NK-92 (cell line): ENCODE measurements around the gene TRAF2.

Source experiments
- DNase-seq: peaks from one replicate; lab custom pipeline; 2025; ENCODE audit not compliant: unreplicated experiment; lab: John Stamatoyannopoulos, UW

The TRAF2 gene

GRCh38 chr9:136947028-136947891 is 60.9 kb downstream of the TRAF2 start:
- DNase-seq, result no peak

- DNase-seq, result no peak
Measured at GRCh38 chr9:136947955-136948510, 61.7 kb downstream of the TRAF2 start.

- DNase-seq, result no peak
Measured at GRCh38 chr9:136949239-136949816, 63.0 kb downstream of the TRAF2 start.

- peak; percentile 87 for DNase-seq
Measured at GRCh38 chr9:136949817-136950655, 63.7 kb downstream of the TRAF2 start.

- no peak for DNase-seq
Measured at GRCh38 chr9:136950656-136951276, 64.5 kb downstream of the TRAF2 start.

GRCh38 chr9:136951541-136952320 is 65.4 kb downstream of the TRAF2 start, which contains the start of gene LCN12:
Gene LCN12 (plus strand): TSS chr9:136952273. CDS start chr9:136952328, 55 bp downstream.
- DNase-seq, result no peak

- DNase-seq, result no peak
Measured at GRCh38 chr9:136952321-136952850, 66.1 kb downstream of the TRAF2 start.

GRCh38 chr9:136952876-136953770 is 66.8 kb downstream of the TRAF2 start:
- DNase-seq, result no peak

- DNase-seq, result no peak
Measured at GRCh38 chr9:136953771-136954269, 67.5 kb downstream of the TRAF2 start.

GRCh38 chr9:136954270-136955083 is 68.2 kb downstream of the TRAF2 start:
- DNase-seq, result no peak

GRCh38 chr9:136955202-136955942 is 69.1 kb downstream of the TRAF2 start:
- DNase-seq, result no peak

- DNase-seq, result no peak
Measured at GRCh38 chr9:136955943-136956335, 69.6 kb downstream of the TRAF2 start.

- DNase-seq, result no peak
Measured at GRCh38 chr9:136956604-136957003, 70.3 kb downstream of the TRAF2 start.

- no peak for DNase-seq
Measured at GRCh38 chr9:136957461-136957860, 71.1 kb downstream of the TRAF2 start.

GRCh38 chr9:136957901-136958300 is 71.6 kb downstream of the TRAF2 start:
- no peak for DNase-seq

GRCh38 chr9:136958473-136958872 is 72.2 kb downstream of the TRAF2 start:
- DNase-seq, result no peak
